ENCODE measurements around the gene MEGF11.

DNA sequence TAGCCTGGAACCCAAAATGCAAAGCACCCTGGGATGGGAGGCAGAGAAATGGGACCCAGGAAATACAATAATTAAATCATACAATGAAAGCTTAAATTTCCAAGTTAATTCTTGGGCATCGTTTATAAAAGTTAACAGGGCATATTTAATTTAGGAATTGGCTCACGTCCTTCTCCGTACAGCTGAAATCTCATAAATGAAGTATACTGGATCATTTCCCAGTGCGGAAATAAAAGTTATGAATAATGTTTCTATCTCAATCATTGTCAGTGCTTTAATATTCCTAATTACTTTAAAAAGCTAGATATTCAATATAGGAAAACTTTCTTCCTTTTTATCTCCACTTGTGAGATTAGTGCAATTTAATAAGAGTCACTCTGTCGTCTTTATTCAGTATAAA, 164.0 kb downstream of the MEGF11 start:
- no peak for TF ChIP-seq CTCF (IDR thresholded peaks at IDR 0.05)
- no peak for TF ChIP-seq POLR2A (IDR thresholded peaks at IDR 0.05)

Measured in uterus (tissue), 2 donors.